OCI-LY7 (cell line): ENCODE measurements around the gene P2RY8. TPM values are rescaled to one million over a fixed set of nuclear protein-coding genes. Genes with fewer than 3 reads are reported as not detected.

ENCODE experiments used
- BruUV-seq: library from RNA; stranded (reverse); fragments of 400-500 nt; replicated peaks from 2 replicates; lab custom pipeline; 2021; lab: Mats Ljungman, UMichigan
- CTCF ChIA-PET: fragments of 300-600 bp; sonication (Branson Sonifier 250); formaldehyde crosslinking; loops from one replicate; lab custom pipeline; 2022; ENCODE audit warnings: antibody characterized with exemption; ENCODE audit not compliant: unreplicated experiment; lab: Charles Lee
- POLR2A ChIA-PET: fragments of 300-600 bp; sonication (Branson Sonifier 250); formaldehyde crosslinking; loops from one replicate; lab custom pipeline; 2022; ENCODE audit warnings: antibody characterized with exemption; lab: Charles Lee
- DNase-seq: peaks from one replicate; pipeline ENCODE4 v3.0.0-alpha.2; 2015; ENCODE audit warnings: low spot score
- H2AFZ ChIP-seq: fragments of 200-600 bp; sonication (generic), shearing (Covaris generic); 2 replicates; pipeline ENCODE4 v1.6.1; 2014; ENCODE audit warnings: mild to moderate bottlenecking, antibody characterized with exemption, low read length, moderate library complexity
- H3K27ac ChIP-seq: fragments of 200-600 bp; sonication (generic); 2 replicates; pipeline ENCODE4 v1.5.1; 2014; ENCODE audit warnings: mixed run types, low read depth, mild to moderate bottlenecking, moderate library complexity, low read length, inconsistent platforms; ENCODE audit not compliant: poor library complexity, severe bottlenecking
- H3K36me3 ChIP-seq: fragments of 200-600 bp; sonication (generic); 2 replicates; pipeline ENCODE4 v1.6.1; 2014; ENCODE audit warnings: mild to moderate bottlenecking, antibody characterized with exemption, low read length, moderate library complexity, mixed read lengths; ENCODE audit not compliant: insufficient read depth
- H3K4me1 ChIP-seq: fragments of 200-600 bp; sonication (generic); 2 replicates; pipeline ENCODE4 v1.5.1; 2014; ENCODE audit warnings: mild to moderate bottlenecking, low read length; ENCODE audit not compliant: insufficient read depth, poor library complexity, severe bottlenecking
- H3K4me2 ChIP-seq: fragments of 200-600 bp; sonication (generic); 2 replicates; pipeline ENCODE4 v1.6.1; 2014; ENCODE audit warnings: mild to moderate bottlenecking, low read length
- H3K4me3 ChIP-seq: fragments of 200-600 bp; sonication (generic); 2 replicates; pipeline ENCODE4 v1.5.1; 2014; ENCODE audit warnings: mild to moderate bottlenecking, low read depth, low read length; ENCODE audit not compliant: poor library complexity, severe bottlenecking
- H3K79me2 ChIP-seq: fragments of 200-600 bp; sonication (generic); 2 replicates; pipeline ENCODE4 v1.6.1; 2016; ENCODE audit warnings: low read depth, mild to moderate bottlenecking, low read length, moderate library complexity, mixed read lengths; ENCODE audit not compliant: insufficient read depth
- H3K9me2 ChIP-seq: fragments of 200-600 bp; sonication (generic); 2 replicates; pipeline ENCODE4 v1.6.1; 2016; ENCODE audit warnings: mild to moderate bottlenecking, low read length, mixed read lengths; ENCODE audit not compliant: insufficient read depth
- H3K9me3 ChIP-seq: fragments of 200-600 bp; sonication (generic); 2 replicates; pipeline ENCODE4 v1.6.1; 2014; ENCODE audit warnings: mild to moderate bottlenecking, mixed run types, low read length, mixed read lengths
- H4K20me1 ChIP-seq: fragments of 200-600 bp; sonication (generic); 2 replicates; pipeline ENCODE4 v1.6.1; 2014; ENCODE audit warnings: mild to moderate bottlenecking, antibody characterized with exemption, low read length, moderate library complexity, mixed read lengths; ENCODE audit not compliant: insufficient read depth
- EZH2phosphoT487 ChIP-seq: fragments of 200-600 bp; sonication (generic); IDR thresholded peaks from 2 replicates; pipeline ENCODE4 v1.6.1; 2018; ENCODE audit warnings: low read depth, borderline replicate concordance, mild to moderate bottlenecking, mixed run types, antibody characterized with exemption, low read length, moderate library complexity, mixed read lengths
- intact Hi-C: fragments of 100-400 bp; cut with micrococcal nuclease; formaldehyde crosslinking; loops from one replicate; pipeline ENCODE4 v1.10.0; 2022; ENCODE audit not compliant: unreplicated experiment
- total RNA-seq, 2 experiments: library from RNA; depleted of rRNA in 1 of 2; stranded (reverse); fragments of >200 nt in 1 of 2; shearing (Covaris generic) in 1 of 2; gene quantifications; 2 replicates each; pipeline ENCODE4 v1.2.3, GENCODE V29; 2014 to 2022
- TF ChIP-seq, protein P1 (sequence below): fragments of 200-600 bp; sonication (generic); conservative IDR thresholded peaks from 2 replicates; pipeline ENCODE4 v1.5.1; 2014; ENCODE audit warnings: mild to moderate bottlenecking, antibody characterized with exemption, low read length, moderate library complexity, mixed read lengths

Gene P2RY8
- total RNA-seq, 2 experiments from 2014 or later, result 110 to 149 TPM

DNA sequence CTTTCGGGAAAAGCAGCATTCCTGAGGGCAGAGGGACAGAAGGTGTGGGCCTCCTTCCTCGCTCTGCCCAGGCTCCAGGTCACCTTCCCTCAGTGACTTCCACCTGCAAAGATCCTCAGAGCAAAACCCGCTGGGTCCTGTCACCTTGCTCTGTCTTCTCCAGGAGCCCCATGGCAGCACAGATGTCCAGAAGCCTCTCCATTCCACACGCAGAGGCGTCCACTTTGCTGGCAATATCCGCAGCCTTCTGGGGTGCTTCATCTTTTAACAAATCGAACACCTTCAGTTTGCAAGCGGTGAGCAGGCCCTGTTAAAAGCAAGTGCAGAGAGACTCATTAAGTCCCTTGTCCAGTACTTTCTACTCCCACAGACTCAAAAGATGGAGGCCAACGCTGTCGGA lies 111.6 kb downstream of the P2RY8 start:
- peaks cover 16% of the 10 kb centered on the region for H3K9me3 ChIP-seq
- no TSS peak for BruUV-seq
- no peak overlapping the region for H3K4me3 ChIP-seq
- H3K79me2 ChIP-seq, result no peaks in the 10 kb centered on the region
- no peak overlapping the region for H3K4me2 ChIP-seq
- ChIA-PET CTCF (no interaction called here), POLR2A (no interaction called here)
- H4K20me1 ChIP-seq, result no peaks in the 10 kb centered on the region
- no peaks in the 10 kb centered on the region for H3K9me2 ChIP-seq
- no peak overlapping the region for H3K27ac ChIP-seq
- H3K36me3 ChIP-seq, result peaks cover 80% of the 10 kb centered on the region
- no peak for DNase-seq
- no peaks in the 10 kb centered on the region for H3K4me1 ChIP-seq
- no peak for TF ChIP-seq EZH2phosphoT487
- TF ChIP-seq, protein P1, sequence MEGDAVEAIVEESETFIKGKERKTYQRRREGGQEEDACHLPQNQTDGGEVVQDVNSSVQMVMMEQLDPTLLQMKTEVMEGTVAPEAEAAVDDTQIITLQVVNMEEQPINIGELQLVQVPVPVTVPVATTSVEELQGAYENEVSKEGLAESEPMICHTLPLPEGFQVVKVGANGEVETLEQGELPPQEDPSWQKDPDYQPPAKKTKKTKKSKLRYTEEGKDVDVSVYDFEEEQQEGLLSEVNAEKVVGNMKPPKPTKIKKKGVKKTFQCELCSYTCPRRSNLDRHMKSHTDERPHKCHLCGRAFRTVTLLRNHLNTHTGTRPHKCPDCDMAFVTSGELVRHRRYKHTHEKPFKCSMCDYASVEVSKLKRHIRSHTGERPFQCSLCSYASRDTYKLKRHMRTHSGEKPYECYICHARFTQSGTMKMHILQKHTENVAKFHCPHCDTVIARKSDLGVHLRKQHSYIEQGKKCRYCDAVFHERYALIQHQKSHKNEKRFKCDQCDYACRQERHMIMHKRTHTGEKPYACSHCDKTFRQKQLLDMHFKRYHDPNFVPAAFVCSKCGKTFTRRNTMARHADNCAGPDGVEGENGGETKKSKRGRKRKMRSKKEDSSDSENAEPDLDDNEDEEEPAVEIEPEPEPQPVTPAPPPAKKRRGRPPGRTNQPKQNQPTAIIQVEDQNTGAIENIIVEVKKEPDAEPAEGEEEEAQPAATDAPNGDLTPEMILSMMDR, result no peak
- H2AFZ ChIP-seq, result no peak overlapping the region
- intact Hi-C loops, result no loop called here

DNA sequence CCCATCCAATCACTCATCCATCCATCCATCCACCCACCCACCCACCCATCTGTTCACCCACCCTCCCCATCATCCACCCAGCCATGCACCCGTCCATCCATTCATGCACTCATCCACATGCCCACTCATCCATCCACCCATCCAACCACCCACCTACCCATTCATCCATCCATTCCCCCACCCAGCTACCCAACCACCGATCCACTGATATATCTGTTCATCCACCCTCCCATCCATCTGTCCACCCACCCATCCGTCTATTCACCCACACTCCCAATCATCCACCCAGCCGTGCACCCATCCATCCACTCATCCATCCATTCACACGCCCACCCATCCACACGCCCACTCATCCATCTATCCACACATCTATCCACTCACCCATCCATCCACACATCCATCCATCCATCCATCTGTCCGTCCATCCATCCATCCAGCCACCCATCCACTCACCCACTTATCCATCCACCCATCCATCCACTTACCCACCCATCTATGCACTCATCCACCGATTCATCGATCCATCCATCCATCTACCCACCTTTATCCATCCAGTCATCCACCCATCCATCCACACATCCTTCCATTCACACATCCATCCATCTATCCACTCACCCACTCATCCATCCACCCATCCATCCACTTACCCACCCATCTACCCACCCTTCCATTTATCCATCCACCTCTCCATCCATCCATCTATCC lies 112.7 kb downstream of the P2RY8 start:
- Histone ChIP-seq H3K79me2 (no peaks in the 10 kb centered on the region), H3K4me3 (no peak overlapping the region), H3K9me2 (no peaks in the 10 kb centered on the region), H3K4me1 (no peaks in the 10 kb centered on the region), H3K27ac (no peak overlapping the region), H3K4me2 (no peak overlapping the region), H3K36me3 (peaks cover 87% of the 10 kb centered on the region), H3K9me3 (peaks cover 16% of the 10 kb centered on the region), H4K20me1 (no peaks in the 10 kb centered on the region), H2AFZ (no peak overlapping the region)
- no peak for DNase-seq
- CTCF ChIA-PET, result no interaction called here
- intact Hi-C loops, result no loop called here
- TF ChIP-seq, protein P1, result no peak
- no peak for TF ChIP-seq EZH2phosphoT487
- POLR2A ChIA-PET, result no interaction called here
- no TSS peak for BruUV-seq

DNA sequence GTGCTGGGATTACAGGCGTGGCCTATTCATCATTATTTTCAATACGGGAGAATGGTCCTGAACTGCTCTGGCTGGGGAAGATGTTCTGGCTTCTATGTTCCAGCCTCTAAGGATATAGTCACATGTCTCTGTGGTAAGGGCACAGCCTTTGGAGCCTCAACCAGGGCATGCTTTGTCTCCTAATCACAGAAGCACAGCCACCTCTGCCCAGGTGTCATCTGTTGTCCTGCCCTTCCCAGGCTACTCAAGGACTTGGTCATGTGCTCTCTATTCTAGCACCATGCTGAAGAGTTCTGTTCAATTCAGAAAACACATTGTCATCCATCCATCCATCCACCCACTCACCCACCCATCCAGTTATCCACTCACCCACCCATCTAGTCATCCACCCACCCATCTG lies 113.8 kb downstream of the P2RY8 start:
- H2AFZ ChIP-seq, result no peak overlapping the region
- TF ChIP-seq EZH2phosphoT487, result no peak
- TF ChIP-seq, protein P1, result no peak
- intact Hi-C loops, result no loop called here
- H3K9me2 ChIP-seq, result no peaks in the 10 kb centered on the region
- H3K79me2 ChIP-seq, result no peaks in the 10 kb centered on the region
- H3K27ac ChIP-seq, result no peak overlapping the region
- ChIA-PET CTCF (no interaction called here), POLR2A (no interaction called here)
- no peak overlapping the region for H3K4me3 ChIP-seq
- peaks cover 16% of the 10 kb centered on the region for H3K9me3 ChIP-seq
- BruUV-seq, result no TSS peak
- H3K36me3 ChIP-seq, result peaks cover 98% of the 10 kb centered on the region
- H3K4me1 ChIP-seq, result no peaks in the 10 kb centered on the region
- no peaks in the 10 kb centered on the region for H4K20me1 ChIP-seq
- no peak for DNase-seq
- no peak overlapping the region for H3K4me2 ChIP-seq
